ENCODE data around the gene THBD. TPM values are rescaled to one million over a fixed set of nuclear protein-coding genes. Genes with fewer than 3 reads are reported as not detected.

Gene THBD
- total RNA-seq, 1 experiment from 2014 or later = 0.28 TPM

GRCh38 chr20:23088866-23089265, 39.4 kb upstream of the THBD start:
- Histone ChIP-seq H4K20me1 (ENCODE audit: control insufficient read depth, insufficient read depth, insufficient read length) (no peaks in the 10 kb centered on the region), H2AK5ac (ENCODE audit: insufficient read length, low read length) (no peak overlapping the region), H3K27me3 (ENCODE audit: insufficient read depth, low read length) (no peaks in the 10 kb centered on the region), H2BK20ac (ENCODE audit: low read depth, low read length, poor library complexity, severe bottlenecking) (no peak overlapping the region), H3K23me2 (ENCODE audit: insufficient read length, low read depth, low read length, poor library complexity, severe bottlenecking) (no peaks in the 10 kb centered on the region), H3K9ac (ENCODE audit: extremely low read depth, insufficient read length, low read length) (no peak overlapping the region), H3K18ac (ENCODE audit: insufficient read length, low read depth, low read length) (no peak overlapping the region), H4K8ac (replicated peaks; ENCODE audit: insufficient read length, low read depth, low read length) (no peak overlapping the region), H3K23ac (ENCODE audit: insufficient read length, low read depth, low read length) (no peak overlapping the region), H4K91ac (ENCODE audit: insufficient read length, low read depth, low read length) (no peak overlapping the region), H3K14ac (ENCODE audit: insufficient read depth, low read length) (no peak overlapping the region; the same call in 1 of the 2 replicates), H3T11ph (ENCODE audit: low read length) (no peak overlapping the region), H3K79me1 (ENCODE audit: insufficient read depth, low read depth, low read length, poor library complexity, severe bottlenecking) (no peaks in the 10 kb centered on the region), H3K9me3 (ENCODE audit: control insufficient read depth, low read depth, low read length) (no peaks in the 10 kb centered on the region), H3K27ac (ENCODE audit: insufficient read length, low read depth, low read length) (no peak overlapping the region), H3K4ac (ENCODE audit: low read depth, low read length) (no peak overlapping the region), H3K4me2 (ENCODE audit: insufficient read depth, insufficient read length, low read length) (no peak overlapping the region), H2BK15ac (ENCODE audit: low read depth, low read length) (no peak overlapping the region), H3K79me2 (ENCODE audit: insufficient read depth, low read length) (no peaks in the 10 kb centered on the region), H3K4me1 (ENCODE audit: insufficient read depth, low read length) (no peaks in the 10 kb centered on the region), H2AFZ (ENCODE audit: low read length) (no peak overlapping the region), H2BK120ac (ENCODE audit: low read depth, low read length, poor library complexity, severe bottlenecking) (no peak overlapping the region), H3K56ac (ENCODE audit: insufficient read length, low read depth, low read length) (no peak overlapping the region), H2BK5ac (ENCODE audit: insufficient read length, low read length) (no peak overlapping the region), H2BK12ac (ENCODE audit: insufficient read length, low read depth, low read length) (no peak overlapping the region), H4K5ac (ENCODE audit: insufficient read length, low read depth, low read length) (no peak overlapping the region)
- no CpG with 5 or more reads among the region's 8 CpGs for WGBS (ENCODE audit: extremely low coverage, insufficient read length, low lambda C conversion rate)
- Mint-ChIP-seq H3K4me1 (peaks cover 17 to 22% of the 10 kb centered on the region in 2 experiments), H3K9me3 (no peaks in the 10 kb centered on the region), H3K27ac (no peak overlapping the region), H3K27me3 (ENCODE audit: low read depth) (peaks cover 4% of the 10 kb centered on the region), H3K4me3 (no peak overlapping the region), H3K36me3 (ENCODE audit: insufficient read depth in 1 of 3, low read depth in 3 of 3) (no peaks in the 10 kb centered on the region)
- TF ChIP-seq CTCF (conservative IDR thresholded peaks at IDR 0.05) = no peak
- no peak for DNase-seq
